Spleen (tissue), 7 donors: ENCODE data around the gene ALKAL2.
A peak's percentile ranks its signal among the peaks of the same experiment; 100 is the strongest.

Experiments used
- POLR2A ChIP-seq, 3 donors: fragments of 450-650 bp; IDR thresholded peaks; one replicate each; pipeline ENCODE4 v1.5.1; 2017; ENCODE audit warnings: antibody characterized with exemption in 3 of 3, mild to moderate bottlenecking in 1 of 3
- POLR2AphosphoS5 ChIP-seq, 3 donors: sonication (generic); formaldehyde crosslinking; IDR thresholded peaks; one replicate each; pipeline ENCODE4 v1.5.1; 2017; ENCODE audit warnings: antibody characterized with exemption in 3 of 3
- TF ChIP-seq, protein P1 (sequence below), 11 experiments: fragments of 200-600 bp in 7 of 11; fragments of 450-650 bp in 4 of 11; sonication (generic) in 4 of 11; IDR thresholded peaks in 8 of 11; conservative IDR thresholded peaks in 3 of 11; 1 replicate in 7 of 11; 2 replicates in 4 of 11; pipeline versions ENCODE4 v1.4.0 to v1.8.0; 2016 to 2021; ENCODE audit warnings: antibody characterized with exemption in 11 of 11, inconsistent platforms in 4 of 11, mild to moderate bottlenecking in 1 of 11
- donor health status: DM: no; HTN: no; CAD: no; lungs with moderate emphysema.
- donor health status: DM: no; HTN: no; CAD: no.
- donor health status: DM: no; HTN: no; CAD: no.

DNA sequence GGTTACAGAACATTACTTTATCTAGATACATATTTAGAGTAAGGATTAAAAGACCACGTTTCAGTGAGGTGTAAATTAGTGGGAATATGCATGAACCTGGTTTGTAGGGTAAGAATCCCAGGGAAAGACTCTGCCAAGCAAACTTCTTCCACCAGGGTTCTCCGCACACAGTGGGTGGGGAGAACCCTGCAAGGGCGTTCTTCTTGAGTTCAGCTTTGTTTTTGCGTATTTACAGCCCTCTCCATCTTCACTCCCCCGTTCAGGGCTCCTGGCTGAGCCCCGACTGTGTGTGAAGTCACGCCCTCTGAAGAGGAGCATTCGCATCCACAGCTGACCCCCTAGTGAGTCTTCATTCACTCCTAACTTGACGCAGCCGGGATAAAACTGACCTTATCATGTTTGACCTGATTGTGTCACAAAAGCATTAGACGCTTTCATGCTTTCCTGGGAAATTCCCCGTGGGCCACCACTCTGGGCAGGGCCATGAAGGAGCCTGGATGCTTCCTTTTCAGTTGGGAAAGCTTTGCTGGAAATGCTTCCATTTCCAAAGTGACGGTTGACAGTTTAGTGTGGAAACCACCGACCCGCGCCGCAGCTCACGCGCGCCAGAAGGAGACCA is 1.0 kb downstream of the ALKAL2 start:
- TF ChIP-seq, protein P1, sequence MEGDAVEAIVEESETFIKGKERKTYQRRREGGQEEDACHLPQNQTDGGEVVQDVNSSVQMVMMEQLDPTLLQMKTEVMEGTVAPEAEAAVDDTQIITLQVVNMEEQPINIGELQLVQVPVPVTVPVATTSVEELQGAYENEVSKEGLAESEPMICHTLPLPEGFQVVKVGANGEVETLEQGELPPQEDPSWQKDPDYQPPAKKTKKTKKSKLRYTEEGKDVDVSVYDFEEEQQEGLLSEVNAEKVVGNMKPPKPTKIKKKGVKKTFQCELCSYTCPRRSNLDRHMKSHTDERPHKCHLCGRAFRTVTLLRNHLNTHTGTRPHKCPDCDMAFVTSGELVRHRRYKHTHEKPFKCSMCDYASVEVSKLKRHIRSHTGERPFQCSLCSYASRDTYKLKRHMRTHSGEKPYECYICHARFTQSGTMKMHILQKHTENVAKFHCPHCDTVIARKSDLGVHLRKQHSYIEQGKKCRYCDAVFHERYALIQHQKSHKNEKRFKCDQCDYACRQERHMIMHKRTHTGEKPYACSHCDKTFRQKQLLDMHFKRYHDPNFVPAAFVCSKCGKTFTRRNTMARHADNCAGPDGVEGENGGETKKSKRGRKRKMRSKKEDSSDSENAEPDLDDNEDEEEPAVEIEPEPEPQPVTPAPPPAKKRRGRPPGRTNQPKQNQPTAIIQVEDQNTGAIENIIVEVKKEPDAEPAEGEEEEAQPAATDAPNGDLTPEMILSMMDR (IDR thresholded peaks at IDR 0.05 in 8 of 11, conservative IDR thresholded peaks at IDR 0.05 in 3 of 11) = no peak
- peak in 2 of 3 donors; percentile 13 to 22 for TF ChIP-seq POLR2AphosphoS5 (IDR thresholded peaks at IDR 0.05)
- no peak for TF ChIP-seq POLR2A (IDR thresholded peaks at IDR 0.05)
